Mammary epithelial cell (primary cell): ENCODE measurements around the gene DIS3L2.

Experiments
- EZH2 ChIP-seq: IDR thresholded peaks from 2 replicates; pipeline ENCODE4 v1.6.1; 2012; ENCODE audit warnings: low read length, inconsistent platforms, borderline replicate concordance
- TF ChIP-seq, protein P1 (sequence below), 2 donors: IDR thresholded peaks in 1 of 2; conservative IDR thresholded peaks in 1 of 2; 2 replicates each; pipeline ENCODE4 v1.5.1; 2011 to 2012; ENCODE audit warnings: inconsistent platforms in 2 of 2, low read length in 2 of 2, mild to moderate bottlenecking in 2 of 2, control low read depth in 1 of 2, low read depth in 1 of 2; ENCODE audit not compliant: insufficient read depth in 1 of 2; ENCODE audit errors: extremely low read depth in 1 of 2

DNA sequence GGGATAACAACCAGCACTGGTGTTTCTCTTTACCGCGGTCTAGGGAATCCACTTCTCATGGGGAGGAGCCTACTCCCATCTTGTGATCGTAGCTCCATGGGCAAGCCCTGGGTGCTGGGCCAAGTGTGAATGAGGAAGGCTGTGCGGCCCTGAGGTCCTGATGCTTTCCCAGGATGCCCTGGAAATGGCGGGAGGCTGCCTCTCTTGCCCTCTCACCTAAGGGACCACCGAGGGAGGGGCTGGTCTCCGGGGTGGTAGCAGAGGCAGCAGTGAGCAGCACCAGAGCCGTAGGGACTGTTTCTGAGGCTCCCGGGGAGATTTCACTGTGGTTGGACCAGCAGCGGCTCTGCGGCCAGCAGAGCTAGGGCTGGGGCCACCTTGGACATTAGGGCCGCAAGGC is 19.8 kb upstream of the DIS3L2 start:
- TF ChIP-seq, protein P1, sequence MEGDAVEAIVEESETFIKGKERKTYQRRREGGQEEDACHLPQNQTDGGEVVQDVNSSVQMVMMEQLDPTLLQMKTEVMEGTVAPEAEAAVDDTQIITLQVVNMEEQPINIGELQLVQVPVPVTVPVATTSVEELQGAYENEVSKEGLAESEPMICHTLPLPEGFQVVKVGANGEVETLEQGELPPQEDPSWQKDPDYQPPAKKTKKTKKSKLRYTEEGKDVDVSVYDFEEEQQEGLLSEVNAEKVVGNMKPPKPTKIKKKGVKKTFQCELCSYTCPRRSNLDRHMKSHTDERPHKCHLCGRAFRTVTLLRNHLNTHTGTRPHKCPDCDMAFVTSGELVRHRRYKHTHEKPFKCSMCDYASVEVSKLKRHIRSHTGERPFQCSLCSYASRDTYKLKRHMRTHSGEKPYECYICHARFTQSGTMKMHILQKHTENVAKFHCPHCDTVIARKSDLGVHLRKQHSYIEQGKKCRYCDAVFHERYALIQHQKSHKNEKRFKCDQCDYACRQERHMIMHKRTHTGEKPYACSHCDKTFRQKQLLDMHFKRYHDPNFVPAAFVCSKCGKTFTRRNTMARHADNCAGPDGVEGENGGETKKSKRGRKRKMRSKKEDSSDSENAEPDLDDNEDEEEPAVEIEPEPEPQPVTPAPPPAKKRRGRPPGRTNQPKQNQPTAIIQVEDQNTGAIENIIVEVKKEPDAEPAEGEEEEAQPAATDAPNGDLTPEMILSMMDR (conservative IDR thresholded peaks at IDR 0.05 in 1 of 2, IDR thresholded peaks at IDR 0.05 in 1 of 2; ENCODE audit: extremely low read depth in 1 of 2, insufficient read depth in 1 of 2, low read depth in 1 of 2, low read length in 2 of 2): no peak
- TF ChIP-seq EZH2: no peak
